ENCODE results near the gene RHBDD3. TPM values are rescaled to one million over a fixed set of nuclear protein-coding genes. Genes with fewer than 3 reads are reported as not detected.

The RHBDD3 gene
- 19.2 TPM for total RNA-seq
- long read RNA-seq, transcript RHBDD3-206 (3 exons, 999 nt): minor isoform, 16 of 120 reads
- long read RNA-seq, transcript RHBDD3-201 (7 exons, 1,794 nt): major isoform, 67 of 120 reads
- long read RNA-seq, partial matches to known transcripts: 10 of 120 reads
- long read RNA-seq, other reads (novel, unspliced or antisense): 27 of 120 reads

GRCh38 chr22:29267858-29268510, at the start of gene RHBDD3, which contains the start of gene EWSR1:
Gene RHBDD3 (minus strand): TSS chr22:29267981. CDS start chr22:29265626, 2,355 bp downstream.
Gene EWSR1 (plus strand): TSS chr22:29268268. CDS start chr22:29268337, 69 bp downstream.
- DNase-seq (ENCODE audit: low spot score): peak; percentile 99

- DNase-seq (ENCODE audit: low spot score): no peak
Observed at GRCh38 chr22:29316141-29316828, 48.5 kb upstream of the RHBDD3 start.

- DNase-seq (ENCODE audit: low spot score): no peak
Observed at GRCh38 chr22:29315286-29316140, 47.7 kb upstream of the RHBDD3 start, which contains the start of gene RASL10A. Gene RASL10A (minus strand): TSS chr22:29315697. CDS start chr22:29315246, 451 bp downstream.

GRCh38 chr22:29314537-29315285, 46.9 kb upstream of the RHBDD3 start:
- no peak for DNase-seq (ENCODE audit: low spot score)

GRCh38 chr22:29313576-29314466, 46.0 kb upstream of the RHBDD3 start:
- DNase-seq (ENCODE audit: low spot score): no peak

- no peak for DNase-seq (ENCODE audit: low spot score)
Observed at GRCh38 chr22:29313126-29313575, 45.4 kb upstream of the RHBDD3 start.

GRCh38 chr22:29312218-29313125, 44.7 kb upstream of the RHBDD3 start:
- DNase-seq (ENCODE audit: low spot score): no peak

- DNase-seq (ENCODE audit: low spot score): peak; percentile 91
Observed at GRCh38 chr22:29311464-29312217, 43.9 kb upstream of the RHBDD3 start.

GRCh38 chr22:29310863-29311339, 43.1 kb upstream of the RHBDD3 start:
- DNase-seq (ENCODE audit: low spot score): peak; percentile 98

- DNase-seq (ENCODE audit: low spot score): peak; percentile 90
Observed at GRCh38 chr22:29310065-29310862, 42.5 kb upstream of the RHBDD3 start.

- DNase-seq (ENCODE audit: low spot score): peak; percentile 91
Observed at GRCh38 chr22:29309332-29310064, 41.7 kb upstream of the RHBDD3 start.

GRCh38 chr22:29308791-29309262, 41.0 kb upstream of the RHBDD3 start:
- DNase-seq (ENCODE audit: low spot score): peak; percentile 89

GRCh38 chr22:29308148-29308790, 40.5 kb upstream of the RHBDD3 start:
- peak; percentile 90 for DNase-seq (ENCODE audit: low spot score)

- DNase-seq (ENCODE audit: low spot score): no peak
Observed at GRCh38 chr22:29307596-29308147, 39.9 kb upstream of the RHBDD3 start.

Data from mesenteric fat pad (tissue), 1 donor.